ENCODE measurements around the gene RHOA. TPM values are rescaled to one million over a fixed set of nuclear protein-coding genes. Genes with fewer than 3 reads are reported as not detected.
A peak's percentile ranks its signal among the peaks of the same experiment; 100 is the strongest.
"Not testable (repeated sequence)": the region's sequence is repeated elsewhere in the genome, so short reads cannot be mapped to it uniquely, and the experiment has no call there.

Gene RHOA
- polyA plus RNA-seq, 2 of the 4 experiments (the other 2 are of a cell fraction) = 332 to 549 TPM

DNA sequence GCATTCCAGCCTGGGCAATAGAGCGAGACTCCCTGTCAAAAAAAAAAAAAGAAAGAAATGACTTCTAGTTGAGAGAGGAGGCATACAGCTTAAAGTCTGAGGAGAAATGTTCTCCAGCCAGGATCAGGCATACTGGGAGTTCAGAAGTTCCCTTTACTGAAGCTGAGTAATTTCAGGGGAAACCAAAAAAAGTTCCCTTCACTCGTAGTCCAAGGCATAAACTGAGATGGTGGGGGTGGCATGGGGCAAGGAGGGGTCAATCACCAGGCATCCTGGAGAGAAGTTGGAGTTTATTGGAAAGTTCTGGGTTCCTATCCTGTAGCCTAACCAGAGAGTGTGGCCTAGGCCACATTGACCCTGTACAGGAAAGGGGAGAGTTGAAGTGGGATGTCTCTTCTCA, 59.5 kb downstream of the RHOA start:
- DNase-seq (ENCODE audit: low read depth in 1 of 2, low spot score in 1 of 2) (no peak), ATAC-seq (peak; percentile 23 to 38; a peak in 3 of 6 replicates), FAIRE-seq (no peak)
- ChIA-PET POLR2A (interaction anchor here (1.8 kb wide), 1 partner anchor 12 kb away, joined by 8 read pairs; the partner anchor contains the start of gene USP4), CTCF (interaction anchor here (1.6 to 2.9 kb wide), 2 partner anchors 12 to 181 kb away, joined by 7 to 13 read pairs; partner anchors contain the start of genes KLHDC8B and USP4)
- Histone ChIP-seq H3K27ac (peak overlapping the region; percentile 53 to 83), H3K4me3 (no peak overlapping the region), H3K4me1 (peaks cover 31% of the 10 kb centered on the region), H3K9me3 (no peaks in the 10 kb centered on the region), H3K4me2 (peak overlapping the region; percentile 55)
- TF ChIP-seq POLR2AphosphoS2 (conservative IDR thresholded peaks at IDR 0.05; ENCODE audit: low read length) (no peak), SMC3 (IDR thresholded peaks at IDR 0.05) (no peak), GATA3 (IDR thresholded peaks at IDR 0.05; ENCODE audit: borderline replicate concordance) (no peak), NPAS2 (CRISPR knock-in tag; IDR thresholded peaks at IDR 0.05; ENCODE audit: borderline replicate concordance) (no peak), POLR2A (IDR thresholded peaks at IDR 0.05; ENCODE audit: low read length) (no peak), EP300 (IDR thresholded peaks at IDR 0.05) (no peak), CHD2 (IDR thresholded peaks at IDR 0.05; ENCODE audit: low read length, partially characterized antibody) (no peak), HDAC2 (IDR thresholded peaks at IDR 0.05) (no peak), HOXB5 (CRISPR knock-in tag; IDR thresholded peaks at IDR 0.05) (no peak), MAZ (IDR thresholded peaks at IDR 0.05; ENCODE audit: borderline replicate concordance, low read depth, low read length) (no peak)
- 83% methylated on average over 2 of the region's 2 CpGs for WGBS (ENCODE audit: missing lambda C conversion rate)

DNA sequence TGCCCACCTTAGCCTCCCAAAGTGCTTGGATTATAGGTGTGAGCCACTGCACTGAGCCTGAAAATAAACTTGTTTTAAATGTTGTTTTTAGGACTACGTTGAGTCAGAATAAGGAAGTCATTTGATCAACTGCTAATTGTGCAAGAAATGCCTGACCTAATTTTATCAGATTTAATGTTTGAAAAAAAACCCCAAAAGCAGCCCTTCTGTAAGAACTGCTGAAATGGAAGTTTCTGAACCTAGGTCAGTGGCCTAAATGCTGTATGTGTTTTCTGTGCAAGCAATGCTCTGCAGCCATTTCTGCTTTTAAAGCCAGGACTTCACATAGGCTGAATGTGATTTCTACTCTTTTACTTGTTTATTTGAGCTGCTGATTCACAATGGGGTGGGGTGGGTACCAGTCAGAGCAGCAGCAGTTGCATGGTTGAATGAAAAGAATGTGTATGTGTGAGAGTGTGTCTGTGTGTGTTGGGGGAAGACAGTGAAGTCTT, 60.2 kb downstream of the RHOA start:
- Histone ChIP-seq H3K4me2 (peak overlapping the region; percentile 55), H3K9me3 (no peaks in the 10 kb centered on the region), H3K4me3 (no peak overlapping the region), H3K4me1 (peaks cover 37% of the 10 kb centered on the region), H3K27ac (peak overlapping the region; percentile 53 to 83)
- TF ChIP-seq FOSL2 (IDR thresholded peaks at IDR 0.05) (no peak), FOSL2 (CRISPR knock-in tag; IDR thresholded peaks at IDR 0.05) (peak; percentile 57), PBX3 (IDR thresholded peaks at IDR 0.05) (no peak), CEBPB (IDR thresholded peaks at IDR 0.05) (peak; percentile 14 to 27; a peak in 2 of 4 replicates)
- TF ChIP-seq, protein P1, sequence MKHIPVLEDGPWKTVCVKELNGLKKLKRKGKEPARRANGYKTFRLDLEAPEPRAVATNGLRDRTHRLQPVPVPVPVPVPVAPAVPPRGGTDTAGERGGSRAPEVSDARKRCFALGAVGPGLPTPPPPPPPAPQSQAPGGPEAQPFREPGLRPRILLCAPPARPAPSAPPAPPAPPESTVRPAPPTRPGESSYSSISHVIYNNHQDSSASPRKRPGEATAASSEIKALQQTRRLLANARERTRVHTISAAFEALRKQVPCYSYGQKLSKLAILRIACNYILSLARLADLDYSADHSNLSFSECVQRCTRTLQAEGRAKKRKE (CRISPR knock-in tag; IDR thresholded peaks at IDR 0.05; ENCODE audit: low read depth) = no peak
- FAIRE-seq (no peak), DNase-seq (ENCODE audit: low read depth in 1 of 2, low spot score in 1 of 2) (peak in 1 of 2 experiments; percentile 67), ATAC-seq (peak; percentile 69 to 78)
- POLR2A ChIA-PET = interaction anchor here (1.8 kb wide), 1 partner anchor 11 kb away, joined by 8 read pairs; the partner anchor contains the start of gene USP4
- CTCF ChIA-PET = interaction anchor here (1.6 to 2.9 kb wide), 2 partner anchors 11 to 180 kb away, joined by 7 to 13 read pairs; partner anchors contain the start of genes KLHDC8B and USP4
- 12% methylated on average over 1 of the region's 1 CpG for WGBS (ENCODE audit: missing lambda C conversion rate)

GRCh38 chr3:49349348-49350114, 62.2 kb downstream of the RHOA start:
- Histone ChIP-seq H3K9me3 (no peaks in the 10 kb centered on the region), H3K4me2 (no peak overlapping the region), H3K27ac (0 out of 6 replicates have a peak overlapping the region, but pooled peaks of 1 of the 2 experiments have one; percentile 28), H3K4me1 (peaks cover 38% of the 10 kb centered on the region), H3K4me3 (no peak overlapping the region)
- DNase-seq (ENCODE audit: low read depth in 1 of 2, low spot score in 1 of 2) (no peak), FAIRE-seq (no peak), ATAC-seq (no peak)
- 61% methylated on average over 3 of the region's 3 CpGs for WGBS (ENCODE audit: missing lambda C conversion rate)
- ChIA-PET CTCF (interaction anchor here (0.7 to 1.8 kb wide), 4 partner anchors 9 to 360 kb away, joined by 3 to 6 read pairs (median 4); partner anchors contain the start of genes KLHDC8B and USP4), POLR2A (no interaction called here)
- TF ChIP-seq HEYL (CRISPR knock-in tag; IDR thresholded peaks at IDR 0.05) = no peak
- TF ChIP-seq, protein P2, sequence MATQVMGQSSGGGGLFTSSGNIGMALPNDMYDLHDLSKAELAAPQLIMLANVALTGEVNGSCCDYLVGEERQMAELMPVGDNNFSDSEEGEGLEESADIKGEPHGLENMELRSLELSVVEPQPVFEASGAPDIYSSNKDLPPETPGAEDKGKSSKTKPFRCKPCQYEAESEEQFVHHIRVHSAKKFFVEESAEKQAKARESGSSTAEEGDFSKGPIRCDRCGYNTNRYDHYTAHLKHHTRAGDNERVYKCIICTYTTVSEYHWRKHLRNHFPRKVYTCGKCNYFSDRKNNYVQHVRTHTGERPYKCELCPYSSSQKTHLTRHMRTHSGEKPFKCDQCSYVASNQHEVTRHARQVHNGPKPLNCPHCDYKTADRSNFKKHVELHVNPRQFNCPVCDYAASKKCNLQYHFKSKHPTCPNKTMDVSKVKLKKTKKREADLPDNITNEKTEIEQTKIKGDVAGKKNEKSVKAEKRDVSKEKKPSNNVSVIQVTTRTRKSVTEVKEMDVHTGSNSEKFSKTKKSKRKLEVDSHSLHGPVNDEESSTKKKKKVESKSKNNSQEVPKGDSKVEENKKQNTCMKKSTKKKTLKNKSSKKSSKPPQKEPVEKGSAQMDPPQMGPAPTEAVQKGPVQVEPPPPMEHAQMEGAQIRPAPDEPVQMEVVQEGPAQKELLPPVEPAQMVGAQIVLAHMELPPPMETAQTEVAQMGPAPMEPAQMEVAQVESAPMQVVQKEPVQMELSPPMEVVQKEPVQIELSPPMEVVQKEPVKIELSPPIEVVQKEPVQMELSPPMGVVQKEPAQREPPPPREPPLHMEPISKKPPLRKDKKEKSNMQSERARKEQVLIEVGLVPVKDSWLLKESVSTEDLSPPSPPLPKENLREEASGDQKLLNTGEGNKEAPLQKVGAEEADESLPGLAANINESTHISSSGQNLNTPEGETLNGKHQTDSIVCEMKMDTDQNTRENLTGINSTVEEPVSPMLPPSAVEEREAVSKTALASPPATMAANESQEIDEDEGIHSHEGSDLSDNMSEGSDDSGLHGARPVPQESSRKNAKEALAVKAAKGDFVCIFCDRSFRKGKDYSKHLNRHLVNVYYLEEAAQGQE (IDR thresholded peaks at IDR 0.05) = no peak
- no peak for TF ChIP-seq KDM5A (IDR thresholded peaks at IDR 0.05)
- TF ChIP-seq, protein P3, sequence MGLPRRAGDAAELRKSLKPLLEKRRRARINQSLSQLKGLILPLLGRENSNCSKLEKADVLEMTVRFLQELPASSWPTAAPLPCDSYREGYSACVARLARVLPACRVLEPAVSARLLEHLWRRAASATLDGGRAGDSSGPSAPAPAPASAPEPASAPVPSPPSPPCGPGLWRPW (IDR thresholded peaks at IDR 0.05) = no peak
- no peak for TF ChIP-seq MAZ (IDR thresholded peaks at IDR 0.05; ENCODE audit: borderline replicate concordance, low read depth, low read length)

DNA sequence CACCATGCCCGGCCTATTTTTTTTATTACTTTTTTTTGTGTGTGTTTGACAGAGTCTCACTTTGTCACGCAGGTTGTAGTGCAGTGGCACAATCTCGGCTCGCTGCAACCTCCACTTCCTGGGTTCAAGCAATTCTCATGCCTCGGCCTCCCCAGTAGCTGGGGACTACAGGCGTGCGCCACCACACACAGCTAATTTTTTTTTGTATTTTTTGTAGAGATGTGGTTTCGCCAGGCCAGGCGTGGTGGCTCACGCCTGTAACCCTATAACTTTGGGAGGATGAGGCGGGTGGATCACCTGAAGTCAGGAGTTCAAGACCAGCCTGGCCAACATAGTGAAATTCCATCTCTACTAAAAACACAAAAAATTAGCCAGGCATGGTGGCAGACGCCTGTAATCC, 63.4 kb downstream of the RHOA start:
- CTCF ChIA-PET = interaction anchor here (1.8 kb wide), 1 partner anchor 177 kb away, joined by 5 read pairs; the partner anchor contains the start of gene KLHDC8B
- H3K4me1 ChIP-seq = peaks cover 38% of the 10 kb centered on the region
- 98% methylated on average over 12 of the region's 12 CpGs for whole genome bisulfite sequencing (ENCODE audit: missing lambda C conversion rate)
- DNase-seq (ENCODE audit: low read depth in 1 of 2, low spot score in 1 of 2); H3K4me3 ChIP-seq; FAIRE-seq; H3K9me3 ChIP-seq; POLR2A ChIA-PET; H3K27ac ChIP-seq; ATAC-seq; H3K4me2 ChIP-seq: not testable (repeated sequence)
